WTC11 (cell line): ENCODE data around the gene NDUFS1. TPM values are rescaled to one million over a fixed set of nuclear protein-coding genes. Genes with fewer than 3 reads are reported as not detected.

Experiments used
- ATAC-seq: fragments of 200-7000 bp; cut with Tn5 transposase; 2 replicates; pipeline ENCODE4 v1.10.0; 2021; ENCODE audit warnings: mild to moderate bottlenecking, moderate library complexity
- CTCF ChIA-PET: fragments of 300-600 bp; sonication (Branson Sonifier 250); formaldehyde crosslinking; loops from one replicate; lab custom pipeline; 2021; ENCODE audit warnings: antibody characterized with exemption; lab: Charles Lee
- POLR2A ChIA-PET: fragments of 350-600 bp; sonication (Branson Sonifier 250); formaldehyde crosslinking; loops from one replicate; lab custom pipeline; 2021; ENCODE audit warnings: antibody characterized with exemption; lab: Charles Lee
- DNase-seq: peaks from one replicate; pipeline ENCODE4 v3.0.0; 2021; ENCODE audit warnings: low spot score
- H3K27ac Mint-ChIP-seq: 2 replicates; pipeline ENCODE4 v1.8.0; 2021; ENCODE audit warnings: mixed read lengths
- H3K27me3 Mint-ChIP-seq: 2 replicates; pipeline ENCODE4 v1.8.0; 2021; ENCODE audit warnings: low read depth, mild to moderate bottlenecking, moderate library complexity, mixed read lengths
- H3K36me3 Mint-ChIP-seq: 2 replicates; pipeline ENCODE4 v1.8.0; 2021; ENCODE audit warnings: mixed read lengths
- H3K4me1 Mint-ChIP-seq: 2 replicates; pipeline ENCODE4 v1.8.0; 2022; ENCODE audit warnings: mixed read lengths
- H3K4me3 Mint-ChIP-seq: 2 replicates; pipeline ENCODE4 v1.8.0; 2021; ENCODE audit warnings: mild to moderate bottlenecking, moderate library complexity, mixed read lengths
- H3K9me3 Mint-ChIP-seq: 2 replicates; pipeline ENCODE4 v1.8.0; 2021; ENCODE audit warnings: mixed read lengths
- ESRRA ChIP-seq: sonication (generic); formaldehyde crosslinking; IDR thresholded peaks from 2 replicates; pipeline ENCODE4 v1.8.1; 2022; ENCODE audit warnings: mild to moderate bottlenecking, missing genetic modification reagents, borderline replicate concordance
- FOXJ3 ChIP-seq: sonication (generic); formaldehyde crosslinking; IDR thresholded peaks from 2 replicates; pipeline ENCODE4 v1.9.0; 2021; ENCODE audit warnings: missing genetic modification reagents, mild to moderate bottlenecking, borderline replicate concordance
- JAZF1 ChIP-seq: fragments of 250-450 bp; sonication (Bioruptor Pico); IDR thresholded peaks from 2 replicates; pipeline ENCODE4 v1.9.0; 2021; ENCODE audit warnings: moderate library complexity, mild to moderate bottlenecking, inconsistent platforms
- TCF7 ChIP-seq: sonication (generic); formaldehyde crosslinking; IDR thresholded peaks from 2 replicates; pipeline ENCODE4 v1.8.0; 2022; ENCODE audit warnings: mild to moderate bottlenecking, low read depth, missing genetic modification reagents, moderate library complexity
- TEAD4 ChIP-seq: sonication (generic); formaldehyde crosslinking; IDR thresholded peaks from 2 replicates; pipeline ENCODE4 v1.8.0; 2022; ENCODE audit warnings: mild to moderate bottlenecking, missing genetic modification reagents
- ZNF232 ChIP-seq: sonication (generic); formaldehyde crosslinking; IDR thresholded peaks from 2 replicates; pipeline ENCODE4 v1.8.0; 2022; ENCODE audit warnings: mild to moderate bottlenecking, missing genetic modification reagents
- ZNF396 ChIP-seq: fragments of 250-450 bp; sonication (Bioruptor Pico); IDR thresholded peaks from 2 replicates; pipeline ENCODE4 v1.8.0; 2021; ENCODE audit warnings: mild to moderate bottlenecking, moderate library complexity, borderline replicate concordance
- ZNF423 ChIP-seq: fragments of 250-450 bp; sonication (Bioruptor Pico); IDR thresholded peaks from 2 replicates; pipeline ENCODE4 v2.1.2; 2022; ENCODE audit warnings: mild to moderate bottlenecking, moderate library complexity
- total RNA-seq: library from RNA; stranded (reverse); gene quantifications from 3 replicates; pipeline ENCODE4 v1.2.3, GENCODE V29; 2021
- TF ChIP-seq, protein P1 (sequence below): sonication (generic); formaldehyde crosslinking; IDR thresholded peaks from 2 replicates; pipeline ENCODE4 v1.8.1; 2022; ENCODE audit warnings: low read depth, mild to moderate bottlenecking, moderate library complexity, missing genetic modification reagents, borderline replicate concordance
- TF ChIP-seq, protein P2 (sequence below): fragments of 200-600 bp; IDR thresholded peaks from 2 replicates; pipeline ENCODE4 v1.8.0; 2022; ENCODE audit warnings: antibody characterized with exemption
- TF ChIP-seq, protein P3 (sequence below): sonication (generic); formaldehyde crosslinking; IDR thresholded peaks from 2 replicates; pipeline ENCODE4 v1.8.0; 2023; ENCODE audit warnings: missing genetic modification reagents
- TF ChIP-seq, protein P4 (sequence below): fragments of 250-450 bp; sonication (Bioruptor Pico); conservative IDR thresholded peaks from 2 replicates; pipeline ENCODE4 v1.9.0; 2021; ENCODE audit warnings: mild to moderate bottlenecking
- TF ChIP-seq, protein P5 (sequence below): sonication (generic); formaldehyde crosslinking; IDR thresholded peaks from 2 replicates; pipeline ENCODE4 v1.8.0; 2022; ENCODE audit warnings: mild to moderate bottlenecking, missing genetic modification reagents
- TF ChIP-seq, protein P6 (sequence below): sonication (generic); formaldehyde crosslinking; IDR thresholded peaks from 2 replicates; pipeline ENCODE4 v1.8.1; 2023; ENCODE audit warnings: mild to moderate bottlenecking, missing genetic modification reagents, moderate library complexity
- TF ChIP-seq, protein P7 (sequence below): fragments of 250-450 bp; sonication (Bioruptor Pico); IDR thresholded peaks from 2 replicates; pipeline ENCODE4 v2.1.2; 2022; ENCODE audit warnings: mild to moderate bottlenecking, moderate library complexity
- TF ChIP-seq, protein P8 (sequence below): sonication (generic); formaldehyde crosslinking; conservative IDR thresholded peaks from 2 replicates; pipeline ENCODE4 v1.8.1; 2023; ENCODE audit warnings: mild to moderate bottlenecking, low read depth, missing genetic modification reagents, moderate library complexity
- TF ChIP-seq, protein P9 (sequence below): sonication (generic); formaldehyde crosslinking; IDR thresholded peaks from 2 replicates; pipeline ENCODE4 v1.8.1; 2023; ENCODE audit warnings: mild to moderate bottlenecking, missing genetic modification reagents, borderline replicate concordance
- TF ChIP-seq, protein P10 (sequence below): fragments of 250-450 bp; sonication (Bioruptor Pico); IDR thresholded peaks from 2 replicates; pipeline ENCODE4 v1.9.0; 2021; ENCODE audit warnings: mild to moderate bottlenecking

Gene NDUFS1
- total RNA-seq, 1 experiment from 2014 or later, result 106 TPM

DNA sequence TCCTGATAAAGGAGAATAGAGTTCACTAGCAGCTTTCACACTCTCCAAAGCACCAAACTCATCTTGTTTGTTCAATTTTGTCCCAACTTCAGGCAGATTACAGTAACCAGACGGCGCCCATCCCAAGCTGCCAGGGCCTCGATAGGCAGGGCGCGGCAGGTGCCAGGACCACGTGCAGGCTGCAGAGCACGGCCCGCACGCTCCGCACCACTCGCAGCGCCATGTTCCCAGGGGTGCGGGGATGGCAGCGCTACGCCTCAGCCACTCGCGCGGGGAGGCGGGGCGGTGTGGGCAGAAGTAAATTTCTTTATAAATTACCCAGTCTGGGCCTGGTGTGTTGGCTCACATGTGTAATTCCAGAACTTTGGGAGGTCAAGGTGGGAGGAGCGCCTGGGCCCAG, 43.0 kb downstream of the NDUFS1 start:
- Mint-ChIP-seq H3K9me3 (peaks cover 29% of the 10 kb centered on the region), H3K36me3 (peaks cover 42% of the 10 kb centered on the region), H3K27ac (no peak overlapping the region), H3K4me3 (no peak overlapping the region), H3K27me3 (no peaks in the 10 kb centered on the region), H3K4me1 (no peaks in the 10 kb centered on the region)
- ChIA-PET CTCF (no interaction called here), POLR2A (no interaction called here)
- DNase-seq (no peak), ATAC-seq (no peak)
- TF ChIP-seq ESRRA (CRISPR knock-in tag) (no peak), FOXJ3 (CRISPR knock-in tag) (no peak), ZNF396 (no peak), TEAD4 (no peak), TCF7 (CRISPR knock-in tag) (no peak), ZNF423 (CRISPR knock-in tag) (no peak), JAZF1 (CRISPR knock-in tag) (no peak), ZNF232 (CRISPR knock-in tag) (no peak)
- TF ChIP-seq, protein P1, sequence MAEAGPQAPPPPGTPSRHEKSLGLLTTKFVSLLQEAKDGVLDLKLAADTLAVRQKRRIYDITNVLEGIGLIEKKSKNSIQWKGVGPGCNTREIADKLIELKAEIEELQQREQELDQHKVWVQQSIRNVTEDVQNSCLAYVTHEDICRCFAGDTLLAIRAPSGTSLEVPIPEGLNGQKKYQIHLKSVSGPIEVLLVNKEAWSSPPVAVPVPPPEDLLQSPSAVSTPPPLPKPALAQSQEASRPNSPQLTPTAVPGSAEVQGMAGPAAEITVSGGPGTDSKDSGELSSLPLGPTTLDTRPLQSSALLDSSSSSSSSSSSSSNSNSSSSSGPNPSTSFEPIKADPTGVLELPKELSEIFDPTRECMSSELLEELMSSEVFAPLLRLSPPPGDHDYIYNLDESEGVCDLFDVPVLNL (CRISPR knock-in tag), result no peak
- TF ChIP-seq, protein P2, sequence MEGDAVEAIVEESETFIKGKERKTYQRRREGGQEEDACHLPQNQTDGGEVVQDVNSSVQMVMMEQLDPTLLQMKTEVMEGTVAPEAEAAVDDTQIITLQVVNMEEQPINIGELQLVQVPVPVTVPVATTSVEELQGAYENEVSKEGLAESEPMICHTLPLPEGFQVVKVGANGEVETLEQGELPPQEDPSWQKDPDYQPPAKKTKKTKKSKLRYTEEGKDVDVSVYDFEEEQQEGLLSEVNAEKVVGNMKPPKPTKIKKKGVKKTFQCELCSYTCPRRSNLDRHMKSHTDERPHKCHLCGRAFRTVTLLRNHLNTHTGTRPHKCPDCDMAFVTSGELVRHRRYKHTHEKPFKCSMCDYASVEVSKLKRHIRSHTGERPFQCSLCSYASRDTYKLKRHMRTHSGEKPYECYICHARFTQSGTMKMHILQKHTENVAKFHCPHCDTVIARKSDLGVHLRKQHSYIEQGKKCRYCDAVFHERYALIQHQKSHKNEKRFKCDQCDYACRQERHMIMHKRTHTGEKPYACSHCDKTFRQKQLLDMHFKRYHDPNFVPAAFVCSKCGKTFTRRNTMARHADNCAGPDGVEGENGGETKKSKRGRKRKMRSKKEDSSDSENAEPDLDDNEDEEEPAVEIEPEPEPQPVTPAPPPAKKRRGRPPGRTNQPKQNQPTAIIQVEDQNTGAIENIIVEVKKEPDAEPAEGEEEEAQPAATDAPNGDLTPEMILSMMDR, result no peak
- TF ChIP-seq, protein P3, sequence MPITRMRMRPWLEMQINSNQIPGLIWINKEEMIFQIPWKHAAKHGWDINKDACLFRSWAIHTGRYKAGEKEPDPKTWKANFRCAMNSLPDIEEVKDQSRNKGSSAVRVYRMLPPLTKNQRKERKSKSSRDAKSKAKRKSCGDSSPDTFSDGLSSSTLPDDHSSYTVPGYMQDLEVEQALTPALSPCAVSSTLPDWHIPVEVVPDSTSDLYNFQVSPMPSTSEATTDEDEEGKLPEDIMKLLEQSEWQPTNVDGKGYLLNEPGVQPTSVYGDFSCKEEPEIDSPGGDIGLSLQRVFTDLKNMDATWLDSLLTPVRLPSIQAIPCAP (CRISPR knock-in tag), result no peak
- TF ChIP-seq, protein P4, sequence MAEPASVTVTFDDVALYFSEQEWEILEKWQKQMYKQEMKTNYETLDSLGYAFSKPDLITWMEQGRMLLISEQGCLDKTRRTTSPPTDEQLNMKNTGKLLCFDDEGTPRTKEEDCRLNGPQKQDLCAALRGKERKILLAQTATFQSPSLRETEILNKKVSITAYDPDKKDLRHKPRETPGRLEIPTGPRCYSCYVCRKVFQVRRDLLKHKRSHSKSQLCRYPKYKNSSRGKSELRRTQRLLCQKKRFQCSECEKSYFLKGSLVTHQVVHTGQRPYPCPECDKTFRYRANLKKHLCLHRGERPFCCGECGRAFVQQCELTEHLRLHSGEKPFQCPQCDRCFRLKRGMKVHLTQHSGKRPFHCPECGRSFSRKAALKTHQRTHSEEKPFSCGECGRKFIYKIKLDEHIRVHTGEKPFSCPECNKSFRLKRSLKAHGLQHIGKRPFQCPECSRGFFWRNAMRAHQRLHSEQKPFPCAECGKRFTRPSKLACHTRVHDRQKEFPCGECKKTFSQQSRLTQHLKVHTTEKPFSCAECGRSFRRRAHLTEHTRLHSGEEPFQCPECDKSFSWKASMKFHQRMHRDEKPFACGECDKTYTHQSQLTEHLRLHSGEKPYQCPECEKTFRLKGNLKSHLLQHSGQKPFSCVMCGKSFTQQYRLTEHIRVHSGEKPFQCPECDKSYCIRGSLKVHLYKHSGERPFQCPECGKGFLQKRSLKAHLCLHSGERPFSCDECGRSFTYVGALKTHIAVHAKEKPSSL (CRISPR knock-in tag), result no peak
- TF ChIP-seq, protein P5, sequence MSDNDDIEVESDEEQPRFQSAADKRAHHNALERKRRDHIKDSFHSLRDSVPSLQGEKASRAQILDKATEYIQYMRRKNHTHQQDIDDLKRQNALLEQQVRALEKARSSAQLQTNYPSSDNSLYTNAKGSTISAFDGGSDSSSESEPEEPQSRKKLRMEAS, result no peak
- TF ChIP-seq, protein P6, sequence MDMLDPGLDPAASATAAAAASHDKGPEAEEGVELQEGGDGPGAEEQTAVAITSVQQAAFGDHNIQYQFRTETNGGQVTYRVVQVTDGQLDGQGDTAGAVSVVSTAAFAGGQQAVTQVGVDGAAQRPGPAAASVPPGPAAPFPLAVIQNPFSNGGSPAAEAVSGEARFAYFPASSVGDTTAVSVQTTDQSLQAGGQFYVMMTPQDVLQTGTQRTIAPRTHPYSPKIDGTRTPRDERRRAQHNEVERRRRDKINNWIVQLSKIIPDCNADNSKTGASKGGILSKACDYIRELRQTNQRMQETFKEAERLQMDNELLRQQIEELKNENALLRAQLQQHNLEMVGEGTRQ (CRISPR knock-in tag), result no peak
- TF ChIP-seq, protein P7, sequence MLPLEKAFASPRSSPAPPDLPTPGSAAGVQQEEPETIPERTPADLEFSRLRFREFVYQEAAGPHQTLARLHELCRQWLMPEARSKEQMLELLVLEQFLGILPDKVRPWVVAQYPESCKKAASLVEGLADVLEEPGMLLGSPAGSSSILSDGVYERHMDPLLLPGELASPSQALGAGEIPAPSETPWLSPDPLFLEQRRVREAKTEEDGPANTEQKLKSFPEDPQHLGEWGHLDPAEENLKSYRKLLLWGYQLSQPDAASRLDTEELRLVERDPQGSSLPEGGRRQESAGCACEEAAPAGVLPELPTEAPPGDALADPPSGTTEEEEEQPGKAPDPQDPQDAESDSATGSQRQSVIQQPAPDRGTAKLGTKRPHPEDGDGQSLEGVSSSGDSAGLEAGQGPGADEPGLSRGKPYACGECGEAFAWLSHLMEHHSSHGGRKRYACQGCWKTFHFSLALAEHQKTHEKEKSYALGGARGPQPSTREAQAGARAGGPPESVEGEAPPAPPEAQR, result no peak
- TF ChIP-seq, protein P8, sequence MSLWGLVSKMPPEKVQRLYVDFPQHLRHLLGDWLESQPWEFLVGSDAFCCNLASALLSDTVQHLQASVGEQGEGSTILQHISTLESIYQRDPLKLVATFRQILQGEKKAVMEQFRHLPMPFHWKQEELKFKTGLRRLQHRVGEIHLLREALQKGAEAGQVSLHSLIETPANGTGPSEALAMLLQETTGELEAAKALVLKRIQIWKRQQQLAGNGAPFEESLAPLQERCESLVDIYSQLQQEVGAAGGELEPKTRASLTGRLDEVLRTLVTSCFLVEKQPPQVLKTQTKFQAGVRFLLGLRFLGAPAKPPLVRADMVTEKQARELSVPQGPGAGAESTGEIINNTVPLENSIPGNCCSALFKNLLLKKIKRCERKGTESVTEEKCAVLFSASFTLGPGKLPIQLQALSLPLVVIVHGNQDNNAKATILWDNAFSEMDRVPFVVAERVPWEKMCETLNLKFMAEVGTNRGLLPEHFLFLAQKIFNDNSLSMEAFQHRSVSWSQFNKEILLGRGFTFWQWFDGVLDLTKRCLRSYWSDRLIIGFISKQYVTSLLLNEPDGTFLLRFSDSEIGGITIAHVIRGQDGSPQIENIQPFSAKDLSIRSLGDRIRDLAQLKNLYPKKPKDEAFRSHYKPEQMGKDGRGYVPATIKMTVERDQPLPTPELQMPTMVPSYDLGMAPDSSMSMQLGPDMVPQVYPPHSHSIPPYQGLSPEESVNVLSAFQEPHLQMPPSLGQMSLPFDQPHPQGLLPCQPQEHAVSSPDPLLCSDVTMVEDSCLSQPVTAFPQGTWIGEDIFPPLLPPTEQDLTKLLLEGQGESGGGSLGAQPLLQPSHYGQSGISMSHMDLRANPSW, result no peak
- TF ChIP-seq, protein P9, sequence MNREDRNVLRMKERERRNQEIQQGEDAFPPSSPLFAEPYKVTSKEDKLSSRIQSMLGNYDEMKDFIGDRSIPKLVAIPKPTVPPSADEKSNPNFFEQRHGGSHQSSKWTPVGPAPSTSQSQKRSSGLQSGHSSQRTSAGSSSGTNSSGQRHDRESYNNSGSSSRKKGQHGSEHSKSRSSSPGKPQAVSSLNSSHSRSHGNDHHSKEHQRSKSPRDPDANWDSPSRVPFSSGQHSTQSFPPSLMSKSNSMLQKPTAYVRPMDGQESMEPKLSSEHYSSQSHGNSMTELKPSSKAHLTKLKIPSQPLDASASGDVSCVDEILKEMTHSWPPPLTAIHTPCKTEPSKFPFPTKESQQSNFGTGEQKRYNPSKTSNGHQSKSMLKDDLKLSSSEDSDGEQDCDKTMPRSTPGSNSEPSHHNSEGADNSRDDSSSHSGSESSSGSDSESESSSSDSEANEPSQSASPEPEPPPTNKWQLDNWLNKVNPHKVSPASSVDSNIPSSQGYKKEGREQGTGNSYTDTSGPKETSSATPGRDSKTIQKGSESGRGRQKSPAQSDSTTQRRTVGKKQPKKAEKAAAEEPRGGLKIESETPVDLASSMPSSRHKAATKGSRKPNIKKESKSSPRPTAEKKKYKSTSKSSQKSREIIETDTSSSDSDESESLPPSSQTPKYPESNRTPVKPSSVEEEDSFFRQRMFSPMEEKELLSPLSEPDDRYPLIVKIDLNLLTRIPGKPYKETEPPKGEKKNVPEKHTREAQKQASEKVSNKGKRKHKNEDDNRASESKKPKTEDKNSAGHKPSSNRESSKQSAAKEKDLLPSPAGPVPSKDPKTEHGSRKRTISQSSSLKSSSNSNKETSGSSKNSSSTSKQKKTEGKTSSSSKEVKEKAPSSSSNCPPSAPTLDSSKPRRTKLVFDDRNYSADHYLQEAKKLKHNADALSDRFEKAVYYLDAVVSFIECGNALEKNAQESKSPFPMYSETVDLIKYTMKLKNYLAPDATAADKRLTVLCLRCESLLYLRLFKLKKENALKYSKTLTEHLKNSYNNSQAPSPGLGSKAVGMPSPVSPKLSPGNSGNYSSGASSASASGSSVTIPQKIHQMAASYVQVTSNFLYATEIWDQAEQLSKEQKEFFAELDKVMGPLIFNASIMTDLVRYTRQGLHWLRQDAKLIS (CRISPR knock-in tag), result no peak
- TF ChIP-seq, protein P10, sequence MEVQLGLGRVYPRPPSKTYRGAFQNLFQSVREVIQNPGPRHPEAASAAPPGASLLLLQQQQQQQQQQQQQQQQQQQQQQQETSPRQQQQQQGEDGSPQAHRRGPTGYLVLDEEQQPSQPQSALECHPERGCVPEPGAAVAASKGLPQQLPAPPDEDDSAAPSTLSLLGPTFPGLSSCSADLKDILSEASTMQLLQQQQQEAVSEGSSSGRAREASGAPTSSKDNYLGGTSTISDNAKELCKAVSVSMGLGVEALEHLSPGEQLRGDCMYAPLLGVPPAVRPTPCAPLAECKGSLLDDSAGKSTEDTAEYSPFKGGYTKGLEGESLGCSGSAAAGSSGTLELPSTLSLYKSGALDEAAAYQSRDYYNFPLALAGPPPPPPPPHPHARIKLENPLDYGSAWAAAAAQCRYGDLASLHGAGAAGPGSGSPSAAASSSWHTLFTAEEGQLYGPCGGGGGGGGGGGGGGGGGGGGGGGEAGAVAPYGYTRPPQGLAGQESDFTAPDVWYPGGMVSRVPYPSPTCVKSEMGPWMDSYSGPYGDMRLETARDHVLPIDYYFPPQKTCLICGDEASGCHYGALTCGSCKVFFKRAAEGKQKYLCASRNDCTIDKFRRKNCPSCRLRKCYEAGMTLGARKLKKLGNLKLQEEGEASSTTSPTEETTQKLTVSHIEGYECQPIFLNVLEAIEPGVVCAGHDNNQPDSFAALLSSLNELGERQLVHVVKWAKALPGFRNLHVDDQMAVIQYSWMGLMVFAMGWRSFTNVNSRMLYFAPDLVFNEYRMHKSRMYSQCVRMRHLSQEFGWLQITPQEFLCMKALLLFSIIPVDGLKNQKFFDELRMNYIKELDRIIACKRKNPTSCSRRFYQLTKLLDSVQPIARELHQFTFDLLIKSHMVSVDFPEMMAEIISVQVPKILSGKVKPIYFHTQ (CRISPR knock-in tag), result no peak
